Daoy (cell line): ENCODE results near the gene KRTAP21-3. TPM values are rescaled to one million over a fixed set of nuclear protein-coding genes. Genes with fewer than 3 reads are reported as not detected.

Experiments used
- total RNA-seq: library from RNA; depleted of rRNA; stranded (reverse); fragments of >200 nt; shearing (Covaris generic); gene quantifications from 2 replicates; pipeline ENCODE4 v1.2.3, GENCODE V29; 2014; rRNA removed

KRTAP21-3 gene
- total RNA-seq, 1 experiment from 2014 or later: not detected

Other genes starting within 250 kb of the KRTAP21-3 start
- gene KRTAP19-1, start 238.4 kb downstream of the KRTAP21-3 start, total RNA-seq: not detected in 2 replicates
- gene KRTAP19-2, start 231.3 kb downstream of the KRTAP21-3 start, total RNA-seq: not detected in 2 replicates
- gene KRTAP19-3, start 226.8 kb downstream of the KRTAP21-3 start, total RNA-seq: not detected in 2 replicates
- gene KRTAP19-4, start 221.6 kb downstream of the KRTAP21-3 start, total RNA-seq: not detected in 2 replicates
- gene KRTAP19-5, start 216.6 kb downstream of the KRTAP21-3 start, total RNA-seq: not detected in 2 replicates
- not detected in 2 replicates for gene KRTAP19-6, start 176.9 kb downstream of the KRTAP21-3 start, total RNA-seq
- not detected in 2 replicates for gene KRTAP19-7, start 157.5 kb downstream of the KRTAP21-3 start, total RNA-seq
- gene KRTAP22-2, start 128.4 kb downstream of the KRTAP21-3 start, total RNA-seq: not detected in 2 replicates
- not detected in 2 replicates for gene KRTAP6-3, start 126.3 kb downstream of the KRTAP21-3 start, total RNA-seq
- not detected in 2 replicates for gene KRTAP6-2, start 119.9 kb downstream of the KRTAP21-3 start, total RNA-seq
- not detected in 2 replicates for gene KRTAP22-1, start 117.7 kb downstream of the KRTAP21-3 start, total RNA-seq
- not detected in 2 replicates for gene KRTAP6-1, start 104.8 kb downstream of the KRTAP21-3 start, total RNA-seq
- not detected in 2 replicates for gene KRTAP20-1, start 102.4 kb downstream of the KRTAP21-3 start, total RNA-seq
- gene KRTAP20-4, start 98.2 kb downstream of the KRTAP21-3 start, total RNA-seq: not detected in 2 replicates
- 3.4 TPM in 1 of 2 replicates, not detected in the other for gene KRTAP20-2, start 83.6 kb downstream of the KRTAP21-3 start, total RNA-seq
- gene KRTAP20-3, start 75.9 kb downstream of the KRTAP21-3 start, total RNA-seq: not detected in 2 replicates
- gene KRTAP21-2, start 28.5 kb upstream of the KRTAP21-3 start, total RNA-seq: 13.6 TPM in 1 of 2 replicates, not detected in the other
- not detected in 2 replicates for gene KRTAP21-1, start 36.7 kb upstream of the KRTAP21-3 start, total RNA-seq
- not detected in 2 replicates for gene KRTAP8-1, start 94.5 kb upstream of the KRTAP21-3 start, total RNA-seq
- gene KRTAP7-1, start 111.0 kb upstream of the KRTAP21-3 start, total RNA-seq: not detected in 2 replicates
- gene KRTAP11-1, start 162.8 kb upstream of the KRTAP21-3 start, total RNA-seq: not detected in 2 replicates